ENCODE results near the gene SLC25A44.

DNA sequence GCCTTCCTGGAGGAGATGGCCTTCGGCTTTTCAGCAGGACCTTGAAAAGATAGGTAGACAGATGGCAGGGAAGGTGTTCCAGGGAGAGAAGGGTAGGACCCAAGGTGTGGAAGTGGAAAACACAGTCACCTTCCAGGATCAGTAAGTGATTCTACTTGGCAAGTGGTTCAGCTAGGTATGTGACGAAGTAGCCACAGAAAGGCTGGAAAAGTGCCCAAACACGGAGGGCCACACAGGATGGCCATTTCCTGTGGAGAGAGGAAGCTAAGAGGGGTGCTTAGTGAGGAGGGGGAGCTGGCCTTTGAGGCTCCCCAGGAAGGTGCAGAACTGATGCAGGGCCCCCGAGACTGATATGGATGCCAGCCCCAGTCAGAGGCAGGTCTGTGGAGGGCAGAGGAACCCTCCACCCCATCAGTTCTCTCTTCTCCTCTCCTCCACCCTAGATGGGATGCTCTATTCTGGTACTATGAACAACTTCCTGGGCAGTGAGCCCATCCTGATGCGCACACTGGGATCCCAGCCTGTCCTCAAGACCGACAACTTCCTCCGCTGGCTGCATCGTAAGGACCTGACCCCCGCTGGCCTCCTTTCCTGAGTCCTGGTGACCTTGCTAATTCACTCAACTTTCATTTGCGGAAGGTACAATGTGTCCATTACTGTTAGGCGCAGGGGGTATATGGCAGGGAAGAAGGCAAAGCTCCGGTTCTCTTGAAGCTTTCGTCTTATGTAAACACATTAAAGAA lies 33.7 kb upstream of the SLC25A44 start:
- TF ChIP-seq, protein P1, sequence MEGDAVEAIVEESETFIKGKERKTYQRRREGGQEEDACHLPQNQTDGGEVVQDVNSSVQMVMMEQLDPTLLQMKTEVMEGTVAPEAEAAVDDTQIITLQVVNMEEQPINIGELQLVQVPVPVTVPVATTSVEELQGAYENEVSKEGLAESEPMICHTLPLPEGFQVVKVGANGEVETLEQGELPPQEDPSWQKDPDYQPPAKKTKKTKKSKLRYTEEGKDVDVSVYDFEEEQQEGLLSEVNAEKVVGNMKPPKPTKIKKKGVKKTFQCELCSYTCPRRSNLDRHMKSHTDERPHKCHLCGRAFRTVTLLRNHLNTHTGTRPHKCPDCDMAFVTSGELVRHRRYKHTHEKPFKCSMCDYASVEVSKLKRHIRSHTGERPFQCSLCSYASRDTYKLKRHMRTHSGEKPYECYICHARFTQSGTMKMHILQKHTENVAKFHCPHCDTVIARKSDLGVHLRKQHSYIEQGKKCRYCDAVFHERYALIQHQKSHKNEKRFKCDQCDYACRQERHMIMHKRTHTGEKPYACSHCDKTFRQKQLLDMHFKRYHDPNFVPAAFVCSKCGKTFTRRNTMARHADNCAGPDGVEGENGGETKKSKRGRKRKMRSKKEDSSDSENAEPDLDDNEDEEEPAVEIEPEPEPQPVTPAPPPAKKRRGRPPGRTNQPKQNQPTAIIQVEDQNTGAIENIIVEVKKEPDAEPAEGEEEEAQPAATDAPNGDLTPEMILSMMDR (IDR thresholded peaks at IDR 0.05; ENCODE audit: low read depth, low read length, poor library complexity, severe bottlenecking), result no peak
- TF ChIP-seq EZH2phosphoT487 (IDR thresholded peaks at IDR 0.05; ENCODE audit: borderline replicate concordance, low read length), result no peak

All from DOHH2 (cell line).